DND-41 (cell line): ENCODE measurements around the gene UPF1.
A peak's percentile ranks its signal among the peaks of the same experiment; 100 is the strongest.

Source experiments
- ATAC-seq: fragments of 200-7000 bp; cut with Tn5 transposase; 3 replicates; pipeline ENCODE4 v1.9.1; 2021; ENCODE audit warnings: low read depth; ENCODE audit not compliant: insufficient read depth
- DNase-seq: peaks from one replicate; pipeline ENCODE4 v3.0.0-alpha.2; 2020
- H2AFZ ChIP-seq: 2 replicates; pipeline ENCODE4 v1.6.0; 2012; ENCODE audit warnings: low read depth, low read length
- H3K27ac ChIP-seq: 2 replicates; pipeline ENCODE4 v1.5.1; 2012; ENCODE audit warnings: low read length, inconsistent platforms
- H3K27me3 ChIP-seq: fragments of 200-600 bp; sonication (generic); 2 replicates; pipeline ENCODE4 v1.6.0; 2012; ENCODE audit warnings: low read length, mild to moderate bottlenecking, inconsistent platforms; ENCODE audit not compliant: insufficient read depth, poor library complexity
- H3K36me3 ChIP-seq: 2 replicates; pipeline ENCODE4 v1.5.1; 2012; ENCODE audit warnings: low read length, inconsistent platforms; ENCODE audit not compliant: insufficient read depth
- H3K4me1 ChIP-seq: 2 replicates; pipeline ENCODE4 v1.5.1; 2012; ENCODE audit warnings: mild to moderate bottlenecking, low read length; ENCODE audit not compliant: insufficient read depth
- H3K4me2 ChIP-seq: 2 replicates; pipeline ENCODE4 v1.6.0; 2012; ENCODE audit warnings: mild to moderate bottlenecking, moderate library complexity, low read length, inconsistent platforms; ENCODE audit not compliant: insufficient read depth
- H3K4me3 ChIP-seq, 2 experiments: fragments of 200-600 bp in 1 of 2; shearing (Covaris generic) in 1 of 2; 2 replicates each; pipeline ENCODE4 v1.5.1; 2012 to 2016; ENCODE audit warnings: inconsistent platforms in 2 of 2, low read length in 2 of 2, mild to moderate bottlenecking in 2 of 2, low read depth in 1 of 2, moderate library complexity in 1 of 2
- H3K79me2 ChIP-seq: 2 replicates; pipeline ENCODE4 v1.6.0; 2012; ENCODE audit warnings: low read length, inconsistent platforms; ENCODE audit not compliant: insufficient read depth
- H3K9ac ChIP-seq: 2 replicates; pipeline ENCODE4 v1.6.0; 2012; ENCODE audit warnings: low read depth, mild to moderate bottlenecking, inconsistent platforms, low read length, moderate library complexity
- H3K9me3 ChIP-seq: 2 replicates; pipeline ENCODE4 v1.5.1; 2012; ENCODE audit warnings: low read length, moderate library complexity, mild to moderate bottlenecking, inconsistent platforms; ENCODE audit not compliant: insufficient read depth, severe bottlenecking
- H4K20me1 ChIP-seq: 2 replicates; pipeline ENCODE4 v1.6.0; 2012; ENCODE audit warnings: low read length; ENCODE audit not compliant: insufficient read depth
- CTCF ChIP-seq: IDR thresholded peaks from 2 replicates; pipeline ENCODE4 v1.5.1; 2012; ENCODE audit warnings: borderline replicate concordance, low read length, moderate library complexity, mild to moderate bottlenecking; ENCODE audit not compliant: poor library complexity, severe bottlenecking; ENCODE audit errors: extremely low read depth
- EZH2 ChIP-seq: IDR thresholded peaks from 3 replicates; pipeline ENCODE4 v1.6.1; 2012; ENCODE audit warnings: borderline replicate concordance, low read depth, mild to moderate bottlenecking, moderate library complexity, low read length, inconsistent platforms; ENCODE audit not compliant: severe bottlenecking

UPF1 gene

DNA sequence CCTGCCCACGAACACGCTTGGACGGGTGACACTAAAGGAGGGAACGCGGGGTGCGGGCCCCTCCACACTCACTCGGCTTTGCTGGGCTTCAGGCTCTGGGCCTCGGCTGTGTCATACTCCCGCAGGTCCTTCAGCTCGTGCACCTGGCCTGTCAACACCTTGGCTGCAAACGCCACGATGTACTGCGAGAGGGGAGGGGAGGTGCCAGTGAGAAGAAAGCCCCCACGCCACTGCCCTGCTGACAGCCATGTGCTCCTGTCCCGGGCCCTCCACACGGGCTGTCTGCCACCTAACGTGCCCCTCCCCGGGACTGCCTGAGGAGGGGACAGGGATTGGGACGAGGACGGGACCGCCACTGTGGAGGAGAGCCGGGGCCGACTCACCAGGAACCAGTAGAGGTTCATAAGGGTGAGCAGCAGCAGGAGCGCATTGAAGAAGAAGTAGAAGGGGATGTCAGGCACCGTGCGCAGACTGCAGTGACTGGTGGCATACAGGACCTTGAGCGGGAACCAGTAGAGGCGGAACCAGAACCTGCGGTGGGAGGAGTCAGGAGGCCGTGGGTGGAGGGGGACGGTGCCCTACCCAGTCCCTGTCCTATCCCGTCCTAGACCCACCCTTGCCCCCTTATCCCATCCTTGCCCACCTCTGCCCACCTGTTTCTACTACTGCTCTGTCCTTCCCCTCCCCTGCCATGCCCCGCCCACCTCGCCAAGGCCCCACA is 47.3 kb downstream of the UPF1 start:
- no peak for DNase-seq
- Histone ChIP-seq H3K4me3 (no peak overlapping the region), H3K4me2 (no peak overlapping the region), H3K27ac (no peak overlapping the region), H3K27me3 (no peaks in the 10 kb centered on the region), H2AFZ (no peak overlapping the region), H3K9me3 (no peaks in the 10 kb centered on the region), H3K79me2 (no peaks in the 10 kb centered on the region), H3K36me3 (no peaks in the 10 kb centered on the region), H3K9ac (no peak overlapping the region), H3K4me1 (no peaks in the 10 kb centered on the region), H4K20me1 (peaks cover 3% of the 10 kb centered on the region; the same call in 1 of the 2 replicates)
- TF ChIP-seq EZH2 (no peak), CTCF (no peak)
- peak; percentile 25; the same call in 2 of the 3 replicates for ATAC-seq

GRCh38 chr19:18879579-18880373 is 48.0 kb downstream of the UPF1 start:
- Histone ChIP-seq H3K9ac (no peak overlapping the region), H3K36me3 (no peaks in the 10 kb centered on the region), H2AFZ (no peak overlapping the region), H3K4me3 (no peak overlapping the region), H3K4me2 (no peak overlapping the region), H3K4me1 (no peaks in the 10 kb centered on the region), H3K27me3 (no peaks in the 10 kb centered on the region), H3K79me2 (no peaks in the 10 kb centered on the region), H4K20me1 (peaks cover 3% of the 10 kb centered on the region; the same call in 1 of the 2 replicates), H3K27ac (no peak overlapping the region), H3K9me3 (no peaks in the 10 kb centered on the region)
- ATAC-seq = peak; percentile 65
- DNase-seq = peak; percentile 60
- no peak for TF ChIP-seq CTCF
- no peak for TF ChIP-seq EZH2

DNA sequence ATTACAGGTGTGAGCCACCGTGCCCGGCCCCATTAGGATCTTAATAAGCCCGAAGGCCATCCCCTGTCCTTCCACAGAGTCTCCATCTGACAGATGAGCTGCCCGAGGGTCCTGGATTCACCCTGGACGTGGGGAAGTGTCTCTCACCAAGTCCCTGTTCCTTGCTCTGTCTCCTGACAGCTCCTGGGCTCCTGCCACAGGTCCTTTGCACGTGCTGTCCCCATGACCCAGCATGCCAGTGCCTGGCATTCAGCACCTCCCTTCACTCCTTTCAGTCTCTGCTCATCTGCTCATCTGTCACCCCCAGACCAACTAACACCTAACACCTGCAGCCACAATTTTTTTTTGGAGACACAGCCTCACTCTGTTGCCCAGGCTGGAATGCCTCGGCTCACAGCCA is 49.7 kb downstream of the UPF1 start:
- no peak overlapping the region for H2AFZ ChIP-seq
- no peaks in the 10 kb centered on the region for H3K79me2 ChIP-seq
- H3K4me3 ChIP-seq = no peak overlapping the region
- H3K4me2 ChIP-seq = no peak overlapping the region
- H4K20me1 ChIP-seq = peaks cover 3% of the 10 kb centered on the region; the same call in 1 of the 2 replicates
- no peaks in the 10 kb centered on the region for H3K27me3 ChIP-seq
- H3K4me1 ChIP-seq = no peaks in the 10 kb centered on the region
- TF ChIP-seq CTCF (no peak), EZH2 (no peak)
- no peaks in the 10 kb centered on the region for H3K9me3 ChIP-seq
- DNase-seq = no peak
- H3K36me3 ChIP-seq = no peaks in the 10 kb centered on the region
- H3K27ac ChIP-seq = no peak overlapping the region
- ATAC-seq = no peak
- no peak overlapping the region for H3K9ac ChIP-seq
